ENCODE data around the gene CLDN3.

DNA sequence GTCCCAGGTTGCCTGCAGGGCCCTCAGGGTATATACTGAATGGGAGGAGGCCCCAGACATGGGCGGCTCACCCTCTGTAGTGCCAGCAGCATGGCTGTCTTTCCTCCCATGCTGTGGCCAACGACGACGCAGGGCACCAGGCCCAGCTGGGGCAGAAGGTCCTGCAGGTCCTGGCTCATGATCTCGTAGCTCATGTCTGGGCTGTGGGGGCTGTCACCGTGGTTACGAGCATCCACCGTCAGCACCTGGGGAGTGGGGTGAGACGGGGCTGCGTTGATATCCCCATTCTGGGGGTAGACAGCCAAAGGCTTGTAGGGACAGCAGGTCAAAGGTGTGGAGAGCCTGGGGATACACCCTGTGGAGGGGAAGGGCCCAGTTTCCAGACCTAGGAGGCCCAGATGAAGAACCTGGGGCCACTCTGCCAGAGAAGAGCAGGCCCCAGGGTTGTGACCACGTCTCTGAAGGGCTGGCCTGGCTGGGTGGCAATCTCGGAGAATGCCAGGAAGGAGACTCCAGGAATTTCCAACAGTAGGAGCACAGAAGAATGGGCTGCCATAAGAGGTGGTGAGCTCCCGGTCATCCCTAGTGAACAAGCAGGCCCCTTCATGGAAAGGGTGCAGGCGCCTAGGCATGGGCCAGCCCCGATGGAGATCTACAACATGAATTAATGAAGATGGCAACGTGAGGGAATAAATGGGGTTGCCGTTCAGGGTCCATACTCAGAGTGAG, 32.4 kb downstream of the CLDN3 start:
- TF ChIP-seq, protein P1, sequence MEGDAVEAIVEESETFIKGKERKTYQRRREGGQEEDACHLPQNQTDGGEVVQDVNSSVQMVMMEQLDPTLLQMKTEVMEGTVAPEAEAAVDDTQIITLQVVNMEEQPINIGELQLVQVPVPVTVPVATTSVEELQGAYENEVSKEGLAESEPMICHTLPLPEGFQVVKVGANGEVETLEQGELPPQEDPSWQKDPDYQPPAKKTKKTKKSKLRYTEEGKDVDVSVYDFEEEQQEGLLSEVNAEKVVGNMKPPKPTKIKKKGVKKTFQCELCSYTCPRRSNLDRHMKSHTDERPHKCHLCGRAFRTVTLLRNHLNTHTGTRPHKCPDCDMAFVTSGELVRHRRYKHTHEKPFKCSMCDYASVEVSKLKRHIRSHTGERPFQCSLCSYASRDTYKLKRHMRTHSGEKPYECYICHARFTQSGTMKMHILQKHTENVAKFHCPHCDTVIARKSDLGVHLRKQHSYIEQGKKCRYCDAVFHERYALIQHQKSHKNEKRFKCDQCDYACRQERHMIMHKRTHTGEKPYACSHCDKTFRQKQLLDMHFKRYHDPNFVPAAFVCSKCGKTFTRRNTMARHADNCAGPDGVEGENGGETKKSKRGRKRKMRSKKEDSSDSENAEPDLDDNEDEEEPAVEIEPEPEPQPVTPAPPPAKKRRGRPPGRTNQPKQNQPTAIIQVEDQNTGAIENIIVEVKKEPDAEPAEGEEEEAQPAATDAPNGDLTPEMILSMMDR (IDR thresholded peaks at IDR 0.05): no peak
- no peak for TF ChIP-seq POLR2AphosphoS5 (IDR thresholded peaks at IDR 0.05)
- TF ChIP-seq POLR2A (IDR thresholded peaks at IDR 0.05): no peak
